ENCODE measurements around the gene FGF13.

FGF13 gene

DNA sequence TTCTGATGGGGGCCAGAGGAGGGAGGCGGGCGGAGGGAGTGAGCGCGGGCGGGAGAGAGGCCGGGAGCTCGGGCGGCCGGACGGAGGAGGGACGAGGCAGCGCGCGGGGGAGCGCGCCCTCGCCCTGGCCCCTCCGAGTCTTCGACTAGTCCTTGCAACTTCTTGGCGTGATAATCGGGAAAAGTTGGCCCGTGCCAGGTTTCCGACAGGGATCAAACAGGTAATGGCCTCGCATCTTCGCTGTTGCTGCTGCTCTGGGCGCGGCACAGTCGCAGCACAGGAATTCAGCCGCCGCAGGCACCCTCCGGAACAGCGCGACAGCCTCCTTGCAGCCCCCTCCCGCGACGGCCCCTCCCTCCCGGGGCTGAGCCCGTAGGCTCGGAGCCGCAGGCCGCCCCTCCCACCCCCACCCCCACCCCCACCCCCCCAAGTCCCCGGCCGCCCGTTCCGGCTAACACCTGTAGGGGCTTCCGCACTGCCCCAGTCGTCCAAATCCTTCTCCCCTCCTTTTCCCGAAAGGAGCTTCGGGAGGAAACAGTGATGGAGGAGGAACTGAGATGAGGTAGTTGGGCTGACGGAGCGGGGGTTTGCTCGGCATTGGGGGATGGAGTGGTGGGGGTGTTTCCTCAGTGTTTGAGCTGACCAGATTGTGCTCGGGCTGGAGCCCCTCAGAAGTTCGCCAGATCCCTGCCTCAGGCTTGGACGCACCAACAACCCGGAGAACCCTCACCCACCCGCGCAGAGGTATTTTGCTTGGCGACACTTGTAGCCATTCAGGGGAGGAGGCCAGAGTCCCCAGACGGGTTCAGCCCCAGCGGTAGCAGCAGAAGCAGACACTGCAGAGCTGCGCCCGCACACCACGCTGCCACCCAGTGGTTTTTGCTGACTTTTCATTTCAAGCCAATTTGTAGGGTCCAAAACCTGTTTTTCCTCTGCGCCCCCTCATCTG is at the start of gene FGF13 (continued):
- TF ChIP-seq, protein P1, sequence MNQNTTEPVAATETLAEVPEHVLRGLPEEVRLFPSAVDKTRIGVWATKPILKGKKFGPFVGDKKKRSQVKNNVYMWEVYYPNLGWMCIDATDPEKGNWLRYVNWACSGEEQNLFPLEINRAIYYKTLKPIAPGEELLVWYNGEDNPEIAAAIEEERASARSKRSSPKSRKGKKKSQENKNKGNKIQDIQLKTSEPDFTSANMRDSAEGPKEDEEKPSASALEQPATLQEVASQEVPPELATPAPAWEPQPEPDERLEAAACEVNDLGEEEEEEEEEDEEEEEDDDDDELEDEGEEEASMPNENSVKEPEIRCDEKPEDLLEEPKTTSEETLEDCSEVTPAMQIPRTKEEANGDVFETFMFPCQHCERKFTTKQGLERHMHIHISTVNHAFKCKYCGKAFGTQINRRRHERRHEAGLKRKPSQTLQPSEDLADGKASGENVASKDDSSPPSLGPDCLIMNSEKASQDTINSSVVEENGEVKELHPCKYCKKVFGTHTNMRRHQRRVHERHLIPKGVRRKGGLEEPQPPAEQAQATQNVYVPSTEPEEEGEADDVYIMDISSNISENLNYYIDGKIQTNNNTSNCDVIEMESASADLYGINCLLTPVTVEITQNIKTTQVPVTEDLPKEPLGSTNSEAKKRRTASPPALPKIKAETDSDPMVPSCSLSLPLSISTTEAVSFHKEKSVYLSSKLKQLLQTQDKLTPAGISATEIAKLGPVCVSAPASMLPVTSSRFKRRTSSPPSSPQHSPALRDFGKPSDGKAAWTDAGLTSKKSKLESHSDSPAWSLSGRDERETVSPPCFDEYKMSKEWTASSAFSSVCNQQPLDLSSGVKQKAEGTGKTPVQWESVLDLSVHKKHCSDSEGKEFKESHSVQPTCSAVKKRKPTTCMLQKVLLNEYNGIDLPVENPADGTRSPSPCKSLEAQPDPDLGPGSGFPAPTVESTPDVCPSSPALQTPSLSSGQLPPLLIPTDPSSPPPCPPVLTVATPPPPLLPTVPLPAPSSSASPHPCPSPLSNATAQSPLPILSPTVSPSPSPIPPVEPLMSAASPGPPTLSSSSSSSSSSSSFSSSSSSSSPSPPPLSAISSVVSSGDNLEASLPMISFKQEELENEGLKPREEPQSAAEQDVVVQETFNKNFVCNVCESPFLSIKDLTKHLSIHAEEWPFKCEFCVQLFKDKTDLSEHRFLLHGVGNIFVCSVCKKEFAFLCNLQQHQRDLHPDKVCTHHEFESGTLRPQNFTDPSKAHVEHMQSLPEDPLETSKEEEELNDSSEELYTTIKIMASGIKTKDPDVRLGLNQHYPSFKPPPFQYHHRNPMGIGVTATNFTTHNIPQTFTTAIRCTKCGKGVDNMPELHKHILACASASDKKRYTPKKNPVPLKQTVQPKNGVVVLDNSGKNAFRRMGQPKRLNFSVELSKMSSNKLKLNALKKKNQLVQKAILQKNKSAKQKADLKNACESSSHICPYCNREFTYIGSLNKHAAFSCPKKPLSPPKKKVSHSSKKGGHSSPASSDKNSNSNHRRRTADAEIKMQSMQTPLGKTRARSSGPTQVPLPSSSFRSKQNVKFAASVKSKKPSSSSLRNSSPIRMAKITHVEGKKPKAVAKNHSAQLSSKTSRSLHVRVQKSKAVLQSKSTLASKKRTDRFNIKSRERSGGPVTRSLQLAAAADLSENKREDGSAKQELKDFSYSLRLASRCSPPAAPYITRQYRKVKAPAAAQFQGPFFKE (tag by site-specific recombination; IDR thresholded peaks at IDR 0.05; ENCODE audit: borderline replicate concordance), result no peak
- no peak for TF ChIP-seq OVOL3 (tag by site-specific recombination; IDR thresholded peaks at IDR 0.05)
- no peak for TF ChIP-seq ZNF791 (tag by site-specific recombination; IDR thresholded peaks at IDR 0.05)
- TF ChIP-seq ZFP3 (tag by site-specific recombination; IDR thresholded peaks at IDR 0.05; ENCODE audit: low read depth), result no peak
- TF ChIP-seq ZNF549 (tag by site-specific recombination; IDR thresholded peaks at IDR 0.05), result no peak
- TF ChIP-seq, protein P2, sequence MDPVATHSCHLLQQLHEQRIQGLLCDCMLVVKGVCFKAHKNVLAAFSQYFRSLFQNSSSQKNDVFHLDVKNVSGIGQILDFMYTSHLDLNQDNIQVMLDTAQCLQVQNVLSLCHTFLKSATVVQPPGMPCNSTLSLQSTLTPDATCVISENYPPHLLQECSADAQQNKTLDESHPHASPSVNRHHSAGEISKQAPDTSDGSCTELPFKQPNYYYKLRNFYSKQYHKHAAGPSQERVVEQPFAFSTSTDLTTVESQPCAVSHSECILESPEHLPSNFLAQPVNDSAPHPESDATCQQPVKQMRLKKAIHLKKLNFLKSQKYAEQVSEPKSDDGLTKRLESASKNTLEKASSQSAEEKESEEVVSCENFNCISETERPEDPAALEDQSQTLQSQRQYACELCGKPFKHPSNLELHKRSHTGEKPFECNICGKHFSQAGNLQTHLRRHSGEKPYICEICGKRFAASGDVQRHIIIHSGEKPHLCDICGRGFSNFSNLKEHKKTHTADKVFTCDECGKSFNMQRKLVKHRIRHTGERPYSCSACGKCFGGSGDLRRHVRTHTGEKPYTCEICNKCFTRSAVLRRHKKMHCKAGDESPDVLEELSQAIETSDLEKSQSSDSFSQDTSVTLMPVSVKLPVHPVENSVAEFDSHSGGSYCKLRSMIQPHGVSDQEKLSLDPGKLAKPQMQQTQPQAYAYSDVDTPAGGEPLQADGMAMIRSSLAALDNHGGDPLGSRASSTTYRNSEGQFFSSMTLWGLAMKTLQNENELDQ (tag by site-specific recombination; IDR thresholded peaks at IDR 0.05; ENCODE audit: low read depth), result no peak
- TF ChIP-seq ZFP41 (tag by site-specific recombination; IDR thresholded peaks at IDR 0.05; ENCODE audit: borderline replicate concordance), result no peak
- no peak for TF ChIP-seq ZNF776 (tag by site-specific recombination; IDR thresholded peaks at IDR 0.05; ENCODE audit: borderline replicate concordance)
- TF ChIP-seq ZEB2 (tag by site-specific recombination; IDR thresholded peaks at IDR 0.05), result no peak
- TF ChIP-seq, protein P3, sequence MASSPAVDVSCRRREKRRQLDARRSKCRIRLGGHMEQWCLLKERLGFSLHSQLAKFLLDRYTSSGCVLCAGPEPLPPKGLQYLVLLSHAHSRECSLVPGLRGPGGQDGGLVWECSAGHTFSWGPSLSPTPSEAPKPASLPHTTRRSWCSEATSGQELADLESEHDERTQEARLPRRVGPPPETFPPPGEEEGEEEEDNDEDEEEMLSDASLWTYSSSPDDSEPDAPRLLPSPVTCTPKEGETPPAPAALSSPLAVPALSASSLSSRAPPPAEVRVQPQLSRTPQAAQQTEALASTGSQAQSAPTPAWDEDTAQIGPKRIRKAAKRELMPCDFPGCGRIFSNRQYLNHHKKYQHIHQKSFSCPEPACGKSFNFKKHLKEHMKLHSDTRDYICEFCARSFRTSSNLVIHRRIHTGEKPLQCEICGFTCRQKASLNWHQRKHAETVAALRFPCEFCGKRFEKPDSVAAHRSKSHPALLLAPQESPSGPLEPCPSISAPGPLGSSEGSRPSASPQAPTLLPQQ (tag by site-specific recombination; IDR thresholded peaks at IDR 0.05), result no peak
- TF ChIP-seq KLF16 (tag by site-specific recombination; IDR thresholded peaks at IDR 0.05), result no peak
- TF ChIP-seq ZNF426 (tag by site-specific recombination; IDR thresholded peaks at IDR 0.05), result no peak
- peak; percentile 45 for TF ChIP-seq ZNF654 (tag by site-specific recombination; IDR thresholded peaks at IDR 0.05; ENCODE audit: low read depth)
- no peak for TF ChIP-seq ZNF544 (tag by site-specific recombination; IDR thresholded peaks at IDR 0.05)
- TF ChIP-seq RBAK (tag by site-specific recombination; IDR thresholded peaks at IDR 0.05), result no peak
- no peak for TF ChIP-seq ZNF785 (tag by site-specific recombination; IDR thresholded peaks at IDR 0.05)
- no peak for TF ChIP-seq ZNF660 (tag by site-specific recombination; IDR thresholded peaks at IDR 0.05)
- TF ChIP-seq, protein P4, sequence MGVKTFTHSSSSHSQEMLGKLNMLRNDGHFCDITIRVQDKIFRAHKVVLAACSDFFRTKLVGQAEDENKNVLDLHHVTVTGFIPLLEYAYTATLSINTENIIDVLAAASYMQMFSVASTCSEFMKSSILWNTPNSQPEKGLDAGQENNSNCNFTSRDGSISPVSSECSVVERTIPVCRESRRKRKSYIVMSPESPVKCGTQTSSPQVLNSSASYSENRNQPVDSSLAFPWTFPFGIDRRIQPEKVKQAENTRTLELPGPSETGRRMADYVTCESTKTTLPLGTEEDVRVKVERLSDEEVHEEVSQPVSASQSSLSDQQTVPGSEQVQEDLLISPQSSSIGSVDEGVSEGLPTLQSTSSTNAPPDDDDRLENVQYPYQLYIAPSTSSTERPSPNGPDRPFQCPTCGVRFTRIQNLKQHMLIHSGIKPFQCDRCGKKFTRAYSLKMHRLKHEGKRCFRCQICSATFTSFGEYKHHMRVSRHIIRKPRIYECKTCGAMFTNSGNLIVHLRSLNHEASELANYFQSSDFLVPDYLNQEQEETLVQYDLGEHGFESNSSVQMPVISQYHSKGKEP (tag by site-specific recombination; IDR thresholded peaks at IDR 0.05), result no peak
- TF ChIP-seq, protein P5, sequence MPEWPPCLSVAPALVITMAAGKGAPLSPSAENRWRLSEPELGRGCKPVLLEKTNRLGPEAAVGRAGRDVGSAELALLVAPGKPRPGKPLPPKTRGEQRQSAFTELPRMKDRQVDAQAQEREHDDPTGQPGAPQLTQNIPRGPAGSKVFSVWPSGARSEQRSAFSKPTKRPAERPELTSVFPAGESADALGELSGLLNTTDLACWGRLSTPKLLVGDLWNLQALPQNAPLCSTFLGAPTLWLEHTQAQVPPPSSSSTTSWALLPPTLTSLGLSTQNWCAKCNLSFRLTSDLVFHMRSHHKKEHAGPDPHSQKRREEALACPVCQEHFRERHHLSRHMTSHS (tag by site-specific recombination; IDR thresholded peaks at IDR 0.05), result no peak
- peak; percentile 38 for TF ChIP-seq ZBTB17 (tag by site-specific recombination; IDR thresholded peaks at IDR 0.05)
- TF ChIP-seq, protein P6, sequence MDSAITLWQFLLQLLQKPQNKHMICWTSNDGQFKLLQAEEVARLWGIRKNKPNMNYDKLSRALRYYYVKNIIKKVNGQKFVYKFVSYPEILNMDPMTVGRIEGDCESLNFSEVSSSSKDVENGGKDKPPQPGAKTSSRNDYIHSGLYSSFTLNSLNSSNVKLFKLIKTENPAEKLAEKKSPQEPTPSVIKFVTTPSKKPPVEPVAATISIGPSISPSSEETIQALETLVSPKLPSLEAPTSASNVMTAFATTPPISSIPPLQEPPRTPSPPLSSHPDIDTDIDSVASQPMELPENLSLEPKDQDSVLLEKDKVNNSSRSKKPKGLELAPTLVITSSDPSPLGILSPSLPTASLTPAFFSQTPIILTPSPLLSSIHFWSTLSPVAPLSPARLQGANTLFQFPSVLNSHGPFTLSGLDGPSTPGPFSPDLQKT (IDR thresholded peaks at IDR 0.05; ENCODE audit: borderline replicate concordance, low read depth, low read length), result no peak
- TF ChIP-seq, protein P7, sequence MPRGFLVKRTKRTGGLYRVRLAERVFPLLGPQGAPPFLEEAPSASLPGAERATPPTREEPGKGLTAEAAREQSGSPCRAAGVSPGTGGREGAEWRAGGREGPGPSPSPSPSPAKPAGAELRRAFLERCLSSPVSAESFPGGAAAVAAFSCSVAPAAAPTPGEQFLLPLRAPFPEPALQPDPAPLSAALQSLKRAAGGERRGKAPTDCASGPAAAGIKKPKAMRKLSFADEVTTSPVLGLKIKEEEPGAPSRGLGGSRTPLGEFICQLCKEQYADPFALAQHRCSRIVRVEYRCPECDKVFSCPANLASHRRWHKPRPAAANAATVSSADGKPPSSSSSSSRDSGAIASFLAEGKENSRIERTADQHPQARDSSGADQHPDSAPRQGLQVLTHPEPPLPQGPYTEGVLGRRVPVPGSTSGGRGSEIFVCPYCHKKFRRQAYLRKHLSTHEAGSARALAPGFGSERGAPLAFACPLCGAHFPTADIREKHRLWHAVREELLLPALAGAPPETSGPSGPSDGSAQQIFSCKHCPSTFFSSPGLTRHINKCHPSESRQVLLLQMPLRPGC (tag by site-specific recombination; IDR thresholded peaks at IDR 0.05), result peak; percentile 49; the same call in 1 of the 2 replicates
- TF ChIP-seq ZNF112 (tag by site-specific recombination; IDR thresholded peaks at IDR 0.05), result no peak

Data from HEK293 (cell line).